H9 (cell line): ENCODE data around the gene HIRIP3. TPM values are rescaled to one million over a fixed set of nuclear protein-coding genes. Genes with fewer than 3 reads are reported as not detected.

Experiments
- DNase-seq: peaks from one replicate; pipeline ENCODE4 v3.0.0-alpha.2; 2017
- H2AFZ ChIP-seq: one replicate; pipeline ENCODE4 v1.6.1; 2013; ENCODE audit warnings: mild to moderate bottlenecking, low read length, control low read depth, moderate library complexity
- H2AK5ac ChIP-seq: 2 replicates; pipeline ENCODE4 v1.6.1; 2013; ENCODE audit warnings: low read length, control low read depth, mixed read lengths; ENCODE audit not compliant: insufficient read length
- H2BK120ac ChIP-seq: one replicate; pipeline ENCODE4 v1.6.1; 2013; ENCODE audit warnings: low read depth, mild to moderate bottlenecking, low read length, control low read depth, inconsistent platforms; ENCODE audit not compliant: poor library complexity, severe bottlenecking
- H2BK12ac ChIP-seq: 2 replicates; pipeline ENCODE4 v1.6.1; 2013; ENCODE audit warnings: low read length, control low read depth, mixed read lengths, low read depth; ENCODE audit not compliant: insufficient read length
- H2BK15ac ChIP-seq: 2 replicates; pipeline ENCODE4 v1.6.1; 2013; ENCODE audit warnings: low read depth, low read length, control low read depth
- H2BK20ac ChIP-seq: one replicate; pipeline ENCODE4 v1.6.1; 2013; ENCODE audit warnings: low read depth, mild to moderate bottlenecking, low read length, control low read depth, inconsistent platforms; ENCODE audit not compliant: poor library complexity, severe bottlenecking
- H2BK5ac ChIP-seq: 2 replicates; pipeline ENCODE4 v1.6.1; 2013; ENCODE audit warnings: low read length, control low read depth, mixed read lengths; ENCODE audit not compliant: insufficient read length
- H3K14ac ChIP-seq: 2 replicates; pipeline ENCODE4 v1.6.1; 2013; ENCODE audit warnings: low read length, control low read depth; ENCODE audit not compliant: insufficient read depth
- H3K18ac ChIP-seq: 2 replicates; pipeline ENCODE4 v1.6.1; 2013; ENCODE audit warnings: low read depth, mild to moderate bottlenecking, mixed read lengths, low read length, control low read depth; ENCODE audit not compliant: insufficient read length
- H3K23ac ChIP-seq: 2 replicates; pipeline ENCODE4 v1.6.1; 2013; ENCODE audit warnings: low read length, control low read depth, mixed read lengths, low read depth; ENCODE audit not compliant: insufficient read length
- H3K23me2 ChIP-seq: 2 replicates; pipeline ENCODE4 v1.6.1; 2013; ENCODE audit warnings: low read depth, mild to moderate bottlenecking, mixed read lengths, low read length, control low read depth; ENCODE audit not compliant: insufficient read length, poor library complexity, severe bottlenecking
- H3K27ac ChIP-seq: 2 replicates; pipeline ENCODE4 v1.5.1; 2013; ENCODE audit warnings: low read length, control low read depth, mixed read lengths, low read depth; ENCODE audit not compliant: insufficient read length
- H3K27me3 ChIP-seq: 2 replicates; pipeline ENCODE4 v1.6.1; 2013; ENCODE audit warnings: low read length, control low read depth, inconsistent platforms; ENCODE audit not compliant: insufficient read depth
- H3K4ac ChIP-seq: 2 replicates; pipeline ENCODE4 v1.6.1; 2013; ENCODE audit warnings: low read depth, mild to moderate bottlenecking, control low read depth, inconsistent platforms, low read length, moderate library complexity
- H3K4me1 ChIP-seq: 2 replicates; pipeline ENCODE4 v1.6.1; 2013; ENCODE audit warnings: low read length, control low read depth, inconsistent platforms; ENCODE audit not compliant: insufficient read depth
- H3K4me2 ChIP-seq: 2 replicates; pipeline ENCODE4 v1.6.1; 2013; ENCODE audit warnings: low read length, control low read depth, mixed read lengths; ENCODE audit not compliant: insufficient read length, insufficient read depth
- H3K56ac ChIP-seq: 2 replicates; pipeline ENCODE4 v1.6.1; 2013; ENCODE audit warnings: low read depth, mild to moderate bottlenecking, mixed read lengths, low read length, control low read depth; ENCODE audit not compliant: insufficient read length
- H3K79me1 ChIP-seq: 2 replicates; pipeline ENCODE4 v1.6.1; 2013; ENCODE audit warnings: low read depth, mild to moderate bottlenecking, moderate library complexity, low read length, control low read depth, inconsistent platforms; ENCODE audit not compliant: insufficient read depth, poor library complexity, severe bottlenecking
- H3K79me2 ChIP-seq: 2 replicates; pipeline ENCODE4 v1.6.1; 2013; ENCODE audit warnings: low read length, control low read depth, inconsistent platforms; ENCODE audit not compliant: insufficient read depth
- H3K9ac ChIP-seq: 2 replicates; pipeline ENCODE4 v1.6.1; 2013; ENCODE audit warnings: low read length, control low read depth, mixed read lengths; ENCODE audit not compliant: insufficient read length; ENCODE audit errors: extremely low read depth
- H3K9me3 ChIP-seq: one replicate; pipeline ENCODE4 v1.6.1; 2013; ENCODE audit warnings: low read depth, low read length, inconsistent platforms; ENCODE audit not compliant: control insufficient read depth
- H3T11ph ChIP-seq: one replicate; pipeline ENCODE4 v1.6.1; 2013; ENCODE audit warnings: mild to moderate bottlenecking, low read length, control low read depth, inconsistent platforms
- H4K20me1 ChIP-seq: one replicate; pipeline ENCODE4 v1.6.1; 2013; ENCODE audit not compliant: control insufficient read depth, insufficient read length, insufficient read depth
- H4K5ac ChIP-seq: 2 replicates; pipeline ENCODE4 v1.6.1; 2013; ENCODE audit warnings: low read depth, mild to moderate bottlenecking, mixed read lengths, low read length, control low read depth; ENCODE audit not compliant: insufficient read length
- H4K8ac ChIP-seq: replicated peaks from 2 replicates; pipeline ENCODE4 v1.6.1; 2013; ENCODE audit warnings: low read length, control low read depth, mixed read lengths, low read depth; ENCODE audit not compliant: insufficient read length
- H4K91ac ChIP-seq: 2 replicates; pipeline ENCODE4 v1.6.1; 2013; ENCODE audit warnings: low read depth, mild to moderate bottlenecking, moderate library complexity, mixed read lengths, low read length, control low read depth; ENCODE audit not compliant: insufficient read length
- H3K27ac Mint-ChIP-seq, 3 experiments: 2 replicates in 2 of 3; 3 replicates in 1 of 3; pipeline ENCODE4 v1.8.0; 2020 to 2021; ENCODE audit warnings: mixed read lengths in 3 of 3, mild to moderate bottlenecking in 1 of 3, moderate library complexity in 1 of 3
- H3K27me3 Mint-ChIP-seq: 2 replicates; pipeline ENCODE4 v1.8.0; 2021; ENCODE audit warnings: low read depth, mild to moderate bottlenecking, moderate library complexity, mixed read lengths
- H3K36me3 Mint-ChIP-seq, 3 experiments: 2 replicates in 2 of 3; 3 replicates in 1 of 3; pipeline ENCODE4 v1.8.0; 2020 to 2021; ENCODE audit warnings: low read depth in 3 of 3, mixed read lengths in 3 of 3; ENCODE audit not compliant: insufficient read depth in 1 of 3
- H3K4me1 Mint-ChIP-seq, 2 experiments: 2 replicates each; pipeline ENCODE4 v1.8.0; 2020; ENCODE audit warnings: mixed read lengths in 2 of 2
- H3K4me3 Mint-ChIP-seq, 2 experiments: 2 replicates in 1 of 2; 3 replicates in 1 of 2; pipeline ENCODE4 v1.8.0; 2020 to 2021; ENCODE audit warnings: mild to moderate bottlenecking in 2 of 2, mixed read lengths in 2 of 2, moderate library complexity in 1 of 2
- H3K9me3 Mint-ChIP-seq, 2 experiments: 2 replicates in 1 of 2; 3 replicates in 1 of 2; pipeline ENCODE4 v1.8.0; 2020; ENCODE audit warnings: mild to moderate bottlenecking in 2 of 2, mixed read lengths in 2 of 2, moderate library complexity in 1 of 2
- CTCF ChIP-seq: fragments of 200-600 bp; sonication (generic); conservative IDR thresholded peaks from 3 replicates; pipeline ENCODE4 v1.8.0; 2021; ENCODE audit warnings: antibody characterized with exemption, mild to moderate bottlenecking
- WGBS: extraction: QIAGEN DNeasy Blood & Tissue Kit; methylation state at CpG from one replicate; pipeline ENCODE4 v1.1.7; 2013; ENCODE audit warnings: missing lambda C conversion rate, low lambda C conversion rate, mixed read lengths; ENCODE audit not compliant: insufficient read length; ENCODE audit errors: extremely low coverage; 5-methylcytosine and 5-hydroxymethylcytosine counted together
- total RNA-seq: library from RNA; stranded (reverse); gene quantifications from 2 replicates; pipeline ENCODE4 v1.2.1, GENCODE V29; 2021

Gene HIRIP3
- total RNA-seq, 1 experiment from 2014 or later: 21.6 TPM

GRCh38 chr16:30003670-30004423 is 8.4 kb upstream of the HIRIP3 start:
- Mint-ChIP-seq H3K27ac (peak overlapping the region in 1 of 3 experiments; percentile 63; a peak in 2 of 7 replicates), H3K9me3 (no peaks in the 10 kb centered on the region; a peak in 1 of 5 replicates), H3K4me1 (peaks cover 0 to 19% of the 10 kb centered on the region in 2 experiments; a peak in 2 of 4 replicates), H3K36me3 (peaks cover 20 to 38% (median 24%) of the 10 kb centered on the region in 3 experiments), H3K27me3 (peaks cover 9% of the 10 kb centered on the region), H3K4me3 (peak overlapping the region in 1 of 2 experiments; percentile 17; a peak in 2 of 5 replicates)
- Histone ChIP-seq H3K27ac (no peak overlapping the region), H3K79me1 (no peaks in the 10 kb centered on the region), H3K4me1 (0 out of 2 replicates have a peak, but pooled peaks cover 2% of the 10 kb centered on the region), H4K8ac (no peak overlapping the region), H2AFZ (no peak overlapping the region), H4K5ac (no peak overlapping the region), H2BK15ac (no peak overlapping the region), H3K14ac (no peak overlapping the region; the same call in 1 of the 2 replicates), H3K9ac (no peak overlapping the region), H3K9me3 (no peaks in the 10 kb centered on the region), H3T11ph (no peak overlapping the region), H3K23ac (no peak overlapping the region), H2BK12ac (no peak overlapping the region), H4K91ac (no peak overlapping the region), H2BK5ac (no peak overlapping the region), H3K4me2 (no peak overlapping the region), H3K18ac (no peak overlapping the region), H3K4ac (no peak overlapping the region), H2BK20ac (no peak overlapping the region), H2AK5ac (no peak overlapping the region), H3K23me2 (peaks cover 5% of the 10 kb centered on the region), H2BK120ac (no peak overlapping the region), H3K56ac (no peak overlapping the region), H4K20me1 (no peaks in the 10 kb centered on the region), H3K27me3 (no peaks in the 10 kb centered on the region), H3K79me2 (no peaks in the 10 kb centered on the region)
- no CpG with 5 or more reads among the region's 17 CpGs for WGBS
- DNase-seq: no peak
- no peak for TF ChIP-seq CTCF
